Spleen (tissue), 11 donors: Measurements from ENCODE around the gene RNF114. TPM values are rescaled to one million over a fixed set of nuclear protein-coding genes. Genes with fewer than 3 reads are reported as not detected.
A peak's percentile ranks its signal among the peaks of the same experiment; 100 is the strongest.

Experiments
- DNase-seq: peaks from one replicate; pipeline ENCODE4 v3.0.0-alpha.2; 2020
- H3K27ac ChIP-seq, 8 donors: fragments of 200-600 bp; sonication (generic) in 7 of 8; 1 replicate in 4 of 8; 2 replicates in 4 of 8; pipeline versions ENCODE4 v1.5.0 to v1.8.0; 2016 to 2021; ENCODE audit warnings: inconsistent platforms in 4 of 8, mild to moderate bottlenecking in 4 of 8, moderate library complexity in 1 of 8
- H3K27me3 ChIP-seq, 7 donors: fragments of 200-600 bp; sonication (generic) in 6 of 7; replicated peaks in 1 of 7; 1 replicate in 4 of 7; 2 replicates in 3 of 7; pipeline versions ENCODE4 v1.5.0 to v1.8.0; 2016 to 2021; ENCODE audit warnings: inconsistent platforms in 3 of 7, mild to moderate bottlenecking in 1 of 7
- H3K36me3 ChIP-seq, 6 donors: fragments of 200-600 bp; sonication (generic) in 5 of 6; 1 replicate in 4 of 6; 2 replicates in 2 of 6; pipeline versions ENCODE4 v1.5.0 to v1.8.0; 2016 to 2021; ENCODE audit warnings: inconsistent platforms in 2 of 6
- H3K4me1 ChIP-seq, 6 donors: fragments of 200-600 bp; sonication (generic) in 5 of 6; 1 replicate in 3 of 6; 2 replicates in 3 of 6; pipeline versions ENCODE4 v1.5.0 to v1.8.0; 2016 to 2021; ENCODE audit warnings: inconsistent platforms in 3 of 6
- H3K4me3 ChIP-seq, 8 donors: fragments of 200-600 bp; sonication (generic) in 7 of 8; 1 replicate in 4 of 8; 2 replicates in 4 of 8; pipeline versions ENCODE4 v1.5.0 to v1.8.0; 2016 to 2021; ENCODE audit warnings: inconsistent platforms in 4 of 8, mild to moderate bottlenecking in 4 of 8, moderate library complexity in 2 of 8
- H3K9me3 ChIP-seq, 8 donors: fragments of 200-600 bp; sonication (generic) in 7 of 8; 1 replicate in 4 of 8; 2 replicates in 4 of 8; pipeline versions ENCODE4 v1.5.0 to v1.8.0; 2016 to 2021; ENCODE audit warnings: inconsistent platforms in 4 of 8
- CTCF ChIP-seq, 11 experiments: fragments of 200-600 bp in 7 of 11; fragments of 450-650 bp in 4 of 11; sonication (generic) in 4 of 11; IDR thresholded peaks in 8 of 11; conservative IDR thresholded peaks in 3 of 11; 1 replicate in 7 of 11; 2 replicates in 4 of 11; pipeline versions ENCODE4 v1.4.0 to v1.8.0; 2016 to 2021; ENCODE audit warnings: antibody characterized with exemption in 11 of 11, inconsistent platforms in 4 of 11, mild to moderate bottlenecking in 1 of 11
- POLR2A ChIP-seq, 3 donors: fragments of 450-650 bp; IDR thresholded peaks; one replicate each; pipeline ENCODE4 v1.5.1; 2017; ENCODE audit warnings: antibody characterized with exemption in 3 of 3, mild to moderate bottlenecking in 1 of 3
- POLR2AphosphoS5 ChIP-seq, 3 donors: sonication (generic); formaldehyde crosslinking; IDR thresholded peaks; one replicate each; pipeline ENCODE4 v1.5.1; 2017; ENCODE audit warnings: antibody characterized with exemption in 3 of 3
- WGBS, 5 donors: extraction: QIAGEN DNeasy Blood & Tissue Kit in 3 of 5; methylation state at CpG; one replicate each; pipeline versions ENCODE4 v1.1.5 to v1.1.7; 2013 to 2018; 5-methylcytosine and 5-hydroxymethylcytosine counted together
- intact Hi-C: fragments of 100-400 bp; cut with DNase I; formaldehyde crosslinking; loops from one replicate; pipeline ENCODE4 v1.15.0; 2023; ENCODE audit warnings: low total_unique reads
- polyA plus RNA-seq, 3 donors: library from polyadenylated mRNA; stranded (reverse); fragments of 200-250 nt; gene quantifications; one replicate each; pipeline ENCODE4 v1.2.1, GENCODE V29; 2013
- small RNA-seq, 4 donors: library from RNA; depleted of rRNA; stranded (forward); fragments of <200 nt; gene quantifications; one replicate each; pipeline ENCODE3, GENCODE V24; 2016
- total RNA-seq, 7 donors: library from RNA; depleted of rRNA in 3 of 7; stranded (reverse); fragments of >200 nt in 3 of 7; fragmentation: NEBNext Ultra II Directional in 4 of 7; extraction: Animal tissue kit (Norgen Biotek cat#: 25700) in 4 of 7; gene quantifications; one replicate each; pipeline versions ENCODE4 v1.1.0 to v1.2.1, GENCODE V29; 2016 to 2021
- donor health status: healthy with polysubstance abuse.
- donor health status: DM: no; HTN: no; CAD: no; lungs with moderate emphysema.
- donor health status: DM: no; HTN: no; CAD: no.
- donor health status: Bipolar disorder and iron deficiency.
- donor health status: healthy.
- donor health status: DM: no; HTN: no; CAD: no.
- donor health status: DM: yes; HTN: yes; CAD: no.

The RNF114 gene
- total and polyA plus RNA-seq, 10 donors: 35.5 to 246 (median 108) TPM

- Histone ChIP-seq H3K27me3 (no peaks in the 10 kb centered on the region), H3K36me3 (no peaks in the 10 kb centered on the region), H3K4me1 (peaks cover 11 to 71% (median 38%) of the 10 kb centered on the region in 6 donors), H3K4me3 (no peak overlapping the region), H3K27ac (no peak overlapping the region), H3K9me3 (no peaks in the 10 kb centered on the region)
- no peak for DNase-seq
- WGBS, 5 donors: 65 to 77% (median 74%) methylated on average over 8 to 9 of the region's 9 CpGs
- intact Hi-C loops: no loop called here
- TF ChIP-seq CTCF (IDR thresholded peaks at IDR 0.05 in 8 of 11, conservative IDR thresholded peaks at IDR 0.05 in 3 of 11) (no peak), POLR2A (IDR thresholded peaks at IDR 0.05) (no peak), POLR2AphosphoS5 (IDR thresholded peaks at IDR 0.05) (no peak)
These were observed 65.7 kb downstream of the RNF114 start for GRCh38 chr20:50001784-50002311.

- TF ChIP-seq CTCF (IDR thresholded peaks at IDR 0.05 in 8 of 11, conservative IDR thresholded peaks at IDR 0.05 in 3 of 11): no peak
- no peak for TF ChIP-seq POLR2A (IDR thresholded peaks at IDR 0.05)
- TF ChIP-seq POLR2AphosphoS5 (IDR thresholded peaks at IDR 0.05): no peak
- Histone ChIP-seq H3K36me3 (no peaks in the 10 kb centered on the region), H3K27me3 (peaks cover 0 to 5% (median 0%) of the 10 kb centered on the region in 7 donors), H3K4me1 (peaks cover 11 to 74% (median 38%) of the 10 kb centered on the region in 6 donors), H3K4me3 (no peak overlapping the region), H3K9me3 (no peaks in the 10 kb centered on the region), H3K27ac (peak overlapping the region in 1 of 8 donors; percentile 16)
- intact Hi-C loops: no loop called here
- 34 to 51% (median 40%) methylated on average over 4 of the region's 4 CpGs for WGBS, 5 donors
- no peak for DNase-seq
These were observed 67.1 kb downstream of the RNF114 start for GRCh38 chr20:50003253-50003656.

Small RNA genes within 50 kb of the gene (small RNA-seq; reads per million reads assigned to genes)
- gene RF00017: 0 reads per million in 4 donors
- gene RF00019: 0 reads per million in 4 donors
- gene RNU6-147P: 0 reads per million in 4 donors

Other genes starting within 250 kb of the RNF114 start
- gene B4GALT5, start 222.5 kb upstream of the RNF114 start, total RNA-seq: 10 to 100 TPM; 41.1 to 79.0 (median 63.4) TPM
- 10 to 100 TPM in 1 of 3 donors, 1 to 10 TPM in 2; 3.9 to 15.7 (median 4.3) TPM for gene B4GALT5, start 222.5 kb upstream of the RNF114 start, polyA plus RNA-seq
- gene SLC9A8, start 123.6 kb upstream of the RNF114 start, total RNA-seq: 10 to 100 TPM; 15.9 to 35.3 (median 28.6) TPM
- 10 to 100 TPM in 1 of 3 donors, 1 to 10 TPM in 2; 4.6 to 11.9 (median 8.9) TPM for gene SLC9A8, start 123.6 kb upstream of the RNF114 start, polyA plus RNA-seq
- gene SPATA2, start 20.9 kb upstream of the RNF114 start, total RNA-seq: 10 to 100 TPM; 11.2 to 33.2 (median 17.2) TPM
- gene SPATA2, start 20.9 kb upstream of the RNF114 start, polyA plus RNA-seq: 1 to 10 TPM; 2.9 to 8.0 (median 4.1) TPM
- gene SNAI1, start 46.6 kb downstream of the RNF114 start, total RNA-seq: 10 to 100 TPM in 2 of 7 donors, 1 to 10 TPM in 5; 2.1 to 10.5 (median 8.3) TPM
- gene SNAI1, start 46.6 kb downstream of the RNF114 start, polyA plus RNA-seq: 1 to 10 TPM; 1.3 to 2.4 (median 1.7) TPM
- gene UBE2V1, start 176.8 kb downstream of the RNF114 start, total RNA-seq: 100 to 1,000 TPM; 110 to 140 (median 131) TPM
- 10 to 100 TPM; 62.3 to 76.9 (median 69.5) TPM for gene UBE2V1, start 176.8 kb downstream of the RNF114 start, polyA plus RNA-seq
- gene PEDS1, start 217.3 kb downstream of the RNF114 start, total RNA-seq: 10 to 100 TPM; 15.3 to 24.8 (median 20.3) TPM
- 10 to 100 TPM in 2 of 3 donors, 1 to 10 TPM in 1; 9.6 to 14.3 (median 12.2) TPM for gene PEDS1, start 217.3 kb downstream of the RNF114 start, polyA plus RNA-seq